Stomach (tissue), 9 donors: Measurements from ENCODE around the gene DDX31. TPM values are rescaled to one million over a fixed set of nuclear protein-coding genes. Genes with fewer than 3 reads are reported as not detected.

ENCODE experiments used
- DNase-seq, 2 donors: peaks; one replicate each; pipeline versions ENCODE4 v3.0.0 to v3.0.0-alpha.2; 2013 to 2019
- H3K27ac ChIP-seq, 5 donors: fragments of 200-600 bp in 4 of 5; sonication (generic) in 4 of 5; one replicate each; pipeline ENCODE4 v1.5.1; 2013 to 2019; ENCODE audit warnings: mild to moderate bottlenecking in 1 of 5, moderate library complexity in 1 of 5
- H3K27me3 ChIP-seq, 3 donors: fragments of 200-600 bp; sonication (generic); one replicate each; pipeline ENCODE4 v1.5.1; 2017 to 2019; ENCODE audit warnings: mixed run types in 1 of 3
- H3K36me3 ChIP-seq, 4 donors: fragments of 200-600 bp; sonication (generic); 1 replicate in 3 of 4; 2 replicates in 1 of 4; pipeline ENCODE4 v1.5.1; 2016 to 2019
- H3K4me1 ChIP-seq, 4 donors: fragments of 200-600 bp; sonication (generic); one replicate each; pipeline ENCODE4 v1.5.1; 2016 to 2019
- H3K4me3 ChIP-seq, 4 donors: fragments of 200-600 bp; sonication (generic) in 3 of 4; one replicate each; pipeline ENCODE4 v1.5.1; 2016 to 2019; ENCODE audit warnings: mild to moderate bottlenecking in 1 of 4
- H3K9me3 ChIP-seq, 4 donors: fragments of 200-600 bp; sonication (generic); one replicate each; pipeline ENCODE4 v1.5.1; 2016 to 2019
- EP300 ChIP-seq: sonication (generic); formaldehyde crosslinking; IDR thresholded peaks from one replicate; pipeline ENCODE4 v1.6.1; 2017; ENCODE audit warnings: antibody characterized with exemption
- POLR2A ChIP-seq, 4 donors: fragments of 450-650 bp; IDR thresholded peaks; one replicate each; pipeline ENCODE4 v1.6.1; 2016; ENCODE audit warnings: antibody characterized with exemption in 4 of 4, control low read depth in 2 of 4, mild to moderate bottlenecking in 1 of 4, moderate library complexity in 1 of 4
- POLR2AphosphoS5 ChIP-seq, 3 donors: sonication (generic); formaldehyde crosslinking; IDR thresholded peaks; one replicate each; pipeline ENCODE4 v1.6.1; 2016; ENCODE audit warnings: antibody characterized with exemption in 3 of 3
- WGBS, 5 donors: extraction: QIAGEN DNeasy Blood & Tissue Kit in 3 of 5; methylation state at CpG; one replicate each; pipeline versions ENCODE4 v1.1.5 to v1.1.7; 2013 to 2018; 5-methylcytosine and 5-hydroxymethylcytosine counted together
- intact Hi-C: fragments of 100-400 bp; cut with DNase I; formaldehyde crosslinking; loops from one replicate; pipeline ENCODE4 v1.15.1; 2023; ENCODE audit warnings: low total_unique reads
- polyA plus RNA-seq, 3 donors: library from polyadenylated mRNA; stranded (reverse); fragments of 200-250 nt; gene quantifications; one replicate each; pipeline ENCODE4 v1.2.3, GENCODE V29; 2013
- total RNA-seq, 5 donors: library from RNA; depleted of rRNA; stranded (reverse); fragments of >200 nt; gene quantifications; one replicate each; pipeline versions ENCODE4 v1.1.0 to v1.2.3, GENCODE V29; 2014 to 2016
- TF ChIP-seq, protein P1 (sequence below), 7 experiments: fragments of 450-650 bp in 4 of 7; fragments of 200-600 bp in 3 of 7; sonication (generic) in 3 of 7; IDR thresholded peaks; one replicate each; pipeline ENCODE4 v1.5.1; 2016 to 2019; ENCODE audit warnings: antibody characterized with exemption in 7 of 7, control low read depth in 2 of 7, mild to moderate bottlenecking in 1 of 7
- donor health status: healthy with polysubstance abuse.
- donor health status: Bipolar disorder and iron deficiency.
- donor health status: healthy.

Gene DDX31
- total and polyA plus RNA-seq, 8 donors, result 3.1 to 26.8 (median 5.8) TPM

DNA sequence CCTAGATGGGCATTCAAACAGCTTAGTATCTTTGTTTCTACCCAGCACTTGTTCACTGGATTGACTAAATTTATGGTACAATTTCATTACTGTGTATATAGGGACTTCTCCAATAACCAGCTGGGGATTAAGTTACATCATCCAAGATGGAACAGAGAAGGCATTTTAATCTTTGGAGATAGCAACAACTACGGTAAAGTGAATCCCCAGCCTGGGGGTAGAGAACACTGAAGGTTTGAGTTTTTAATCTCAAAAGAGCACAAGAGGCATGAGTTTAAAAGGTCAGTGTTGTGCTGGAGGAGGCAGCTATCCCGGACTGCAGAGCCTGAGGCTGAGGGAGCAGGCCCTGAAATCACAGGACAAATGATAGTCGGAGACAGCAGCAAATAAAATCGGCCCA, 28.6 kb downstream of the DDX31 start:
- Histone ChIP-seq H3K27ac (no peak overlapping the region), H3K4me1 (no peaks in the 10 kb centered on the region), H3K9me3 (no peaks in the 10 kb centered on the region), H3K27me3 (no peaks in the 10 kb centered on the region), H3K36me3 (peaks cover 33 to 98% (median 94%) of the 10 kb centered on the region in 4 donors), H3K4me3 (no peak overlapping the region)
- TF ChIP-seq, protein P1, sequence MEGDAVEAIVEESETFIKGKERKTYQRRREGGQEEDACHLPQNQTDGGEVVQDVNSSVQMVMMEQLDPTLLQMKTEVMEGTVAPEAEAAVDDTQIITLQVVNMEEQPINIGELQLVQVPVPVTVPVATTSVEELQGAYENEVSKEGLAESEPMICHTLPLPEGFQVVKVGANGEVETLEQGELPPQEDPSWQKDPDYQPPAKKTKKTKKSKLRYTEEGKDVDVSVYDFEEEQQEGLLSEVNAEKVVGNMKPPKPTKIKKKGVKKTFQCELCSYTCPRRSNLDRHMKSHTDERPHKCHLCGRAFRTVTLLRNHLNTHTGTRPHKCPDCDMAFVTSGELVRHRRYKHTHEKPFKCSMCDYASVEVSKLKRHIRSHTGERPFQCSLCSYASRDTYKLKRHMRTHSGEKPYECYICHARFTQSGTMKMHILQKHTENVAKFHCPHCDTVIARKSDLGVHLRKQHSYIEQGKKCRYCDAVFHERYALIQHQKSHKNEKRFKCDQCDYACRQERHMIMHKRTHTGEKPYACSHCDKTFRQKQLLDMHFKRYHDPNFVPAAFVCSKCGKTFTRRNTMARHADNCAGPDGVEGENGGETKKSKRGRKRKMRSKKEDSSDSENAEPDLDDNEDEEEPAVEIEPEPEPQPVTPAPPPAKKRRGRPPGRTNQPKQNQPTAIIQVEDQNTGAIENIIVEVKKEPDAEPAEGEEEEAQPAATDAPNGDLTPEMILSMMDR (IDR thresholded peaks at IDR 0.05), result no peak
- no peak for TF ChIP-seq EP300
- TF ChIP-seq POLR2AphosphoS5 (IDR thresholded peaks at IDR 0.05), result no peak
- no peak for TF ChIP-seq POLR2A (IDR thresholded peaks at IDR 0.05)
- WGBS, 5 donors, result 85 to 90% (median 87%) methylated on average over 4 of the region's 4 CpGs
- no peak for DNase-seq
- intact Hi-C loops, result no loop called here

GRCh38 chr9:132639322-132639721, 30.5 kb downstream of the DDX31 start:
- H3K4me3 ChIP-seq, result no peak overlapping the region
- no peaks in the 10 kb centered on the region for H3K4me1 ChIP-seq
- no peak for TF ChIP-seq POLR2A (IDR thresholded peaks at IDR 0.05)
- no peak for TF ChIP-seq EP300
- TF ChIP-seq, protein P1 (IDR thresholded peaks at IDR 0.05), result no peak
- TF ChIP-seq POLR2AphosphoS5 (IDR thresholded peaks at IDR 0.05), result no peak
- H3K36me3 ChIP-seq, result peaks cover 19 to 88% (median 80%) of the 10 kb centered on the region in 4 donors
- intact Hi-C loops, result no loop called here
- WGBS, 5 donors, result 32 to 68% (median 51%) methylated on average over 5 of the region's 5 CpGs
- no peaks in the 10 kb centered on the region for H3K9me3 ChIP-seq
- H3K27me3 ChIP-seq, result no peaks in the 10 kb centered on the region
- H3K27ac ChIP-seq, result no peak overlapping the region
- peak in 1 of 2 donors; percentile 35 for DNase-seq

DNA sequence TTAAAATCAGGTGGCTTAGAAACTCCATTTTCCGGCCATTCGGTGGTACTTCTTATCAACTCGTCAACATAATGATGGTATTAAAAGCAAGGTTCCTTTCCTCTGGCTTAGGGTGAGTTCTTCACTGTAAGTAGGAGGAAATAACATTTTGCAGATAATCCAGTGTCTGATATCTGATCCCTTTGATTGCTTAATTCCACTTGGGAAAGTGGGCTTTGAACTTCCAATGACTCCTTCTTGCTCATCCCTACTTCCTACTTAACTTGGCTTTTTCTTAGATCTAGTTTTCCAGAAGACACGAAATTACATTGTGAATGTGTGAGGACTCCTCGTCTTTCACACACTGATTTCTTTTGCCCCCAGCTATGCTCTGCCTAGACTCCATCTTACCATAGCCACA, 31.5 kb downstream of the DDX31 start:
- Histone ChIP-seq H3K4me1 (no peaks in the 10 kb centered on the region), H3K27me3 (no peaks in the 10 kb centered on the region), H3K9me3 (no peaks in the 10 kb centered on the region), H3K4me3 (no peak overlapping the region), H3K36me3 (peaks cover 19 to 77% (median 70%) of the 10 kb centered on the region in 4 donors), H3K27ac (peak overlapping the region in 1 of 5 donors; percentile 30)
- TF ChIP-seq, protein P1 (IDR thresholded peaks at IDR 0.05), result no peak
- TF ChIP-seq POLR2A (IDR thresholded peaks at IDR 0.05) (no peak), POLR2AphosphoS5 (IDR thresholded peaks at IDR 0.05) (no peak), EP300 (no peak)
- no peak for DNase-seq
- intact Hi-C loops, result no loop called here
- 92 to 97% (median 93%) methylated on average over 5 of the region's 5 CpGs for WGBS, 5 donors

DNA sequence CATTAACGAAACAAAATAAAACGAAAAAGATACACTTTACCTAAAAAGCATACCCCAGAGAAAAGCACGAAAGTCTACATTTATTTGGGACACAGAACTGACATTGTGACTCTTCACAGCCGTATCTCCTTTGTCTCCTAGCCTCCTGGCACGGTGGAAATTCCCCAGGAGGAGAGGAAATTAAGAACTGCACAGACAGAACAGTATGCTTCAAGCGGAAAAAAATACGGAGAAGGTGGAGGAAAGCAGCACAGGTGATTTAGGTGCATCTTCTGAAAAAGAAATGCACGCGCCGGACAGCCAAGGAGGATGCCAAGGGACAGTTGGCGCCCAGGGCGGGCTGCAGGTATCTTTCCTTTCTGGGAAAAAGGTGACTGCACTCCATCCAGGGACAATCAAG, 32.0 kb downstream of the DDX31 start:
- no peak for TF ChIP-seq POLR2AphosphoS5 (IDR thresholded peaks at IDR 0.05)
- TF ChIP-seq, protein P1 (IDR thresholded peaks at IDR 0.05), result no peak
- Histone ChIP-seq H3K27me3 (no peaks in the 10 kb centered on the region), H3K4me3 (no peak overlapping the region), H3K9me3 (no peaks in the 10 kb centered on the region), H3K36me3 (peaks cover 19 to 72% (median 66%) of the 10 kb centered on the region in 4 donors), H3K4me1 (no peaks in the 10 kb centered on the region), H3K27ac (peak overlapping the region in 1 of 5 donors; percentile 30)
- 82 to 89% (median 87%) methylated on average over 12 of the region's 12 CpGs for WGBS, 5 donors
- intact Hi-C loops, result no loop called here
- DNase-seq, result no peak
